Subcutaneous adipose tissue (tissue), 4 donors: ENCODE results near the gene HNRNPM. TPM values are rescaled to one million over a fixed set of nuclear protein-coding genes. Genes with fewer than 3 reads are reported as not detected.

Experiments used
- CTCF ChIP-seq: fragments of 450-650 bp; IDR thresholded peaks from one replicate; pipeline ENCODE4 v1.5.1; 2016; ENCODE audit warnings: low read depth, mild to moderate bottlenecking, control low read depth, antibody characterized with exemption, moderate library complexity
- total RNA-seq, 4 donors: library from RNA; depleted of rRNA; stranded (reverse); fragments of >200 nt; gene quantifications; one replicate each; pipeline ENCODE4 v1.1.0, GENCODE V29; 2016

The HNRNPM gene
- total RNA-seq, 4 donors from 2014 or later: 58.5 to 105 (median 78.0) TPM

- TF ChIP-seq CTCF: no peak
Measured at GRCh38 chr19:8515317-8515716, 70.5 kb downstream of the HNRNPM start.

GRCh38 chr19:8517551-8518442 is 73.0 kb downstream of the HNRNPM start:
- no peak for TF ChIP-seq CTCF

- no peak for TF ChIP-seq CTCF
Measured at GRCh38 chr19:8518536-8518935, 73.8 kb downstream of the HNRNPM start.

- TF ChIP-seq CTCF: no peak
Measured at GRCh38 chr19:8519388-8519787, 74.6 kb downstream of the HNRNPM start.

GRCh38 chr19:8525401-8525684 is 80.6 kb downstream of the HNRNPM start:
- no peak for TF ChIP-seq CTCF

- TF ChIP-seq CTCF: no peak
Measured at GRCh38 chr19:8526345-8527091, 81.7 kb downstream of the HNRNPM start.

GRCh38 chr19:8528500-8528899 is 83.7 kb downstream of the HNRNPM start:
- TF ChIP-seq CTCF: no peak
